ENCODE measurements around the gene OMP.

OMP gene

GRCh38 chr11:77080643-77081210 lies 21.9 kb upstream of the OMP start (continued):
- TF ChIP-seq REST (tag by site-specific recombination; IDR thresholded peaks at IDR 0.05) (no peak), ZNF664 (tag by site-specific recombination; IDR thresholded peaks at IDR 0.05) (no peak), ELK4 (IDR thresholded peaks at IDR 0.05; ENCODE audit: borderline replicate concordance, low read depth, low read length) (no peak), ZNF157 (tag by site-specific recombination; IDR thresholded peaks at IDR 0.05) (no peak), ZNF138 (tag by site-specific recombination; IDR thresholded peaks at IDR 0.05; ENCODE audit: borderline replicate concordance) (no peak)

- H3K9me3 ChIP-seq (ENCODE audit: control insufficient read depth, insufficient read depth, low read depth, low read length), result no peaks in the 10 kb centered on the region
- no peak for TF ChIP-seq ZBTB44 (tag by site-specific recombination; IDR thresholded peaks at IDR 0.05)
- ChIA-PET POLR2A (no interaction called here), CTCF (interaction anchor here (0.6 to 3.0 kb wide), 3 partner anchors 10 to 32 kb away, joined by 3 to 19 read pairs (median 4); no protein-coding TSS in a partner anchor)
- H3K4me3 ChIP-seq (ENCODE audit: low read depth, low read length), result no peak overlapping the region
- no peaks in the 10 kb centered on the region for H3K36me3 ChIP-seq (ENCODE audit: control insufficient read depth in 2 of 2, insufficient read depth in 1 of 2, low read length in 2 of 2)
- H3K27ac ChIP-seq (ENCODE audit: extremely low read depth, low read depth, low read length), result no peak overlapping the region
- H3K4me1 ChIP-seq (ENCODE audit: control insufficient read depth, insufficient read depth, low read length), result no peaks in the 10 kb centered on the region
These were observed 21.2 kb upstream of the OMP start for GRCh38 chr11:77081381-77081851.

- POLR2A ChIA-PET, result interaction anchor here (1.1 kb wide), 1 partner anchor 9 kb away, joined by 3 read pairs; no protein-coding TSS in a partner anchor
- no peaks in the 10 kb centered on the region for H3K4me1 ChIP-seq (ENCODE audit: control insufficient read depth, insufficient read depth, low read length)
- CTCF ChIA-PET, result interaction anchor here (0.9 to 3.0 kb wide), 4 partner anchors 9 to 163 kb away, joined by 3 to 19 read pairs (median 3); partner anchors contain the start of gene MYO7A
- no peaks in the 10 kb centered on the region for H3K36me3 ChIP-seq (ENCODE audit: control insufficient read depth in 2 of 2, insufficient read depth in 1 of 2, low read length in 2 of 2)
- no peak overlapping the region for H3K4me3 ChIP-seq (ENCODE audit: low read depth, low read length)
- TF ChIP-seq ZXDB (tag by site-specific recombination; IDR thresholded peaks at IDR 0.05) (no peak), ZNF707 (tag by site-specific recombination; IDR thresholded peaks at IDR 0.05) (no peak), REST (tag by site-specific recombination; IDR thresholded peaks at IDR 0.05) (no peak)
- no peak overlapping the region for H3K27ac ChIP-seq (ENCODE audit: extremely low read depth, low read depth, low read length)
- no peaks in the 10 kb centered on the region for H3K9me3 ChIP-seq (ENCODE audit: control insufficient read depth, insufficient read depth, low read depth, low read length)
These were observed 20.4 kb upstream of the OMP start for GRCh38 chr11:77081976-77082836.
